A673 (cell line): ENCODE data around the gene PLAA. TPM values are rescaled to one million over a fixed set of nuclear protein-coding genes. Genes with fewer than 3 reads are reported as not detected.

Experiments
- BruUV-seq: library from RNA; stranded (reverse); fragments of 400-500 nt; replicated peaks from 2 replicates; lab custom pipeline; 2021; lab: Mats Ljungman, UMichigan
- CTCF ChIA-PET: fragments of 300-600 bp; sonication (Branson Sonifier 250); formaldehyde crosslinking; loops from one replicate; lab custom pipeline; 2022; ENCODE audit warnings: antibody characterized with exemption; lab: Charles Lee
- POLR2A ChIA-PET: fragments of 300-600 bp; sonication (Branson Sonifier 250); formaldehyde crosslinking; loops from one replicate; lab custom pipeline; 2022; ENCODE audit warnings: antibody characterized with exemption; ENCODE audit not compliant: low non-redundant PET; lab: Charles Lee
- DNase-seq: peaks from one replicate; pipeline ENCODE4 v3.0.0-alpha.2; 2015; ENCODE audit warnings: low spot score
- H3K27ac ChIP-seq: fragments of 200-600 bp; sonication (generic); 2 replicates; pipeline ENCODE4 v1.5.1; 2016; ENCODE audit warnings: mixed run types, low read depth, mild to moderate bottlenecking, mixed read lengths, antibody characterized with exemption, low read length; ENCODE audit not compliant: poor library complexity, severe bottlenecking
- H3K27me3 ChIP-seq: fragments of 200-600 bp; sonication (generic); replicated peaks from 2 replicates; pipeline ENCODE4 v1.6.1; 2017; ENCODE audit warnings: mixed run types, low read depth, mild to moderate bottlenecking, mixed read lengths, antibody characterized with exemption, low read length; ENCODE audit not compliant: insufficient read depth, poor library complexity
- H3K36me3 ChIP-seq: fragments of 200-600 bp; sonication (generic); 2 replicates; pipeline ENCODE4 v1.6.1; 2016; ENCODE audit warnings: mixed run types, mild to moderate bottlenecking, mixed read lengths, antibody characterized with exemption, low read length; ENCODE audit not compliant: insufficient read depth, poor library complexity, severe bottlenecking
- H3K4me1 ChIP-seq: fragments of 200-600 bp; sonication (generic); 2 replicates; pipeline ENCODE4 v1.6.1; 2017; ENCODE audit warnings: mixed run types, mild to moderate bottlenecking, mixed read lengths, antibody characterized with exemption, low read length; ENCODE audit not compliant: insufficient read depth, poor library complexity, severe bottlenecking
- H3K4me3 ChIP-seq: fragments of 200-600 bp; sonication (generic); 2 replicates; pipeline ENCODE4 v1.5.1; 2016; ENCODE audit warnings: low read depth, mixed run types, mild to moderate bottlenecking, mixed read lengths, low read length; ENCODE audit not compliant: poor library complexity, severe bottlenecking
- H3K9me3 ChIP-seq: fragments of 200-600 bp; sonication (generic); 2 replicates; pipeline ENCODE4 v1.6.1; 2016; ENCODE audit warnings: mixed run types, low read depth, mild to moderate bottlenecking, mixed read lengths, antibody characterized with exemption, low read length; ENCODE audit not compliant: poor library complexity, severe bottlenecking
- CTCF ChIP-seq: fragments of 300-800, 200-600 bp; sonication (generic); conservative IDR thresholded peaks from 2 replicates; pipeline ENCODE4 v1.5.1; 2017; ENCODE audit warnings: low read depth, mild to moderate bottlenecking, antibody characterized with exemption, low read length, moderate library complexity, mixed read lengths
- EZH2 ChIP-seq: fragments of 200-600 bp; sonication (generic); IDR thresholded peaks from 2 replicates; pipeline ENCODE4 v1.6.1; 2017; ENCODE audit warnings: borderline replicate concordance, low read depth, mild to moderate bottlenecking, mixed read lengths, antibody characterized with exemption, low read length; ENCODE audit not compliant: poor library complexity, severe bottlenecking
- intact Hi-C: fragments of 100-400 bp; cut with micrococcal nuclease; formaldehyde crosslinking; loops from one replicate; pipeline ENCODE4 v1.10.0; 2022; ENCODE audit not compliant: unreplicated experiment
- total RNA-seq: library from RNA; stranded (reverse); gene quantifications from 2 replicates; pipeline ENCODE4 v1.2.3, GENCODE V29; 2021

The PLAA gene
- total RNA-seq, 1 experiment from 2014 or later: 36.4 TPM

GRCh38 chr9:26863074-26863473 lies 84.0 kb downstream of the PLAA start:
- Histone ChIP-seq H3K27ac (no peak overlapping the region), H3K36me3 (no peaks in the 10 kb centered on the region), H3K9me3 (no peaks in the 10 kb centered on the region), H3K4me3 (no peak overlapping the region), H3K27me3 (no peaks in the 10 kb centered on the region), H3K4me1 (no peaks in the 10 kb centered on the region)
- DNase-seq: peak; percentile 1
- BruUV-seq: no TSS peak
- TF ChIP-seq CTCF: peak; percentile 29; the same call in 1 of the 2 replicates
- no peak for TF ChIP-seq EZH2
- ChIA-PET CTCF (no interaction called here), POLR2A (no interaction called here)
- intact Hi-C loops: no loop called here

- H3K27ac ChIP-seq: no peak overlapping the region
- ChIA-PET POLR2A (no interaction called here), CTCF (interaction anchor here (0.6 kb wide), 1 partner anchor 278 kb away, joined by 3 read pairs; no protein-coding TSS in a partner anchor)
- no peaks in the 10 kb centered on the region for H3K9me3 ChIP-seq
- no peaks in the 10 kb centered on the region for H3K4me1 ChIP-seq
- TF ChIP-seq EZH2 (no peak), CTCF (peak; percentile 57)
- no peaks in the 10 kb centered on the region for H3K36me3 ChIP-seq
- no TSS peak for BruUV-seq
- H3K4me3 ChIP-seq: no peak overlapping the region
- intact Hi-C loops: loop anchor here (5.0 kb wide), 1 partner anchor 114 kb away; no protein-coding TSS in a partner anchor
- DNase-seq: peak; percentile 47
- H3K27me3 ChIP-seq: no peaks in the 10 kb centered on the region
Observed at GRCh38 chr9:26856413-26857032, 90.5 kb downstream of the PLAA start.

Other genes with a start within 250 kb of the PLAA start
- 9.1 and 10.0 TPM in 2 replicates for gene CAAP1, start 54.4 kb downstream of the PLAA start, total RNA-seq
- 9.3 and 12.4 TPM in 2 replicates for gene IFT74, start 9.2 kb upstream of the PLAA start, total RNA-seq
- not detected in 2 replicates for gene LRRC19, start 58.4 kb upstream of the PLAA start, total RNA-seq
- gene TEK, start 162.0 kb upstream of the PLAA start, total RNA-seq: not detected in 2 replicates